DMS153 treated with DMSO at 0.1 percent for 48 hours (cell line): ENCODE results near the gene UBXN10.

ENCODE experiments used
- DNase-seq: peaks from one replicate; lab custom pipeline; 2025; ENCODE audit not compliant: unreplicated experiment; lab: John Stamatoyannopoulos, UW

Gene UBXN10

GRCh38 chr1:20182415-20182814, 3.5 kb upstream of the UBXN10 start:
- DNase-seq, result no peak

DNA sequence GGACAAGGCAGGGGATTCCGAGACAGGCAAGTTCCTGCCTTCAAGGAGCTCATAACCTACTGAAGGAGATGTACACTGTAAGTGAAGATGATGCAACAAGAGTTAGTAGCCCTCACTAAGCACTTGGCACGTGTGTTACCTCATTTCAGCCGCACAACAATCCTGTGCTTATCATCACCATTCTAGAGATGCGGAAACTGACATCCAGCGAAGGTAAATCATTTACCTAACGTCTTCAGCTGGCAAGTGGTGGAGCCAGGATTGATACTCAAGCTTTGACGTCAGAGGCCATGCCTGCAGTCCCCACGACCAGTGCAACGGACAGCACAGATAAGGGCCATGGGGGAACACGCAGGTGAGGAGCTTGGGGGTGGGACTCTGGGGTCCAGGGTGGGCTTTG, 2.9 kb upstream of the UBXN10 start:
- no peak for DNase-seq

DNA sequence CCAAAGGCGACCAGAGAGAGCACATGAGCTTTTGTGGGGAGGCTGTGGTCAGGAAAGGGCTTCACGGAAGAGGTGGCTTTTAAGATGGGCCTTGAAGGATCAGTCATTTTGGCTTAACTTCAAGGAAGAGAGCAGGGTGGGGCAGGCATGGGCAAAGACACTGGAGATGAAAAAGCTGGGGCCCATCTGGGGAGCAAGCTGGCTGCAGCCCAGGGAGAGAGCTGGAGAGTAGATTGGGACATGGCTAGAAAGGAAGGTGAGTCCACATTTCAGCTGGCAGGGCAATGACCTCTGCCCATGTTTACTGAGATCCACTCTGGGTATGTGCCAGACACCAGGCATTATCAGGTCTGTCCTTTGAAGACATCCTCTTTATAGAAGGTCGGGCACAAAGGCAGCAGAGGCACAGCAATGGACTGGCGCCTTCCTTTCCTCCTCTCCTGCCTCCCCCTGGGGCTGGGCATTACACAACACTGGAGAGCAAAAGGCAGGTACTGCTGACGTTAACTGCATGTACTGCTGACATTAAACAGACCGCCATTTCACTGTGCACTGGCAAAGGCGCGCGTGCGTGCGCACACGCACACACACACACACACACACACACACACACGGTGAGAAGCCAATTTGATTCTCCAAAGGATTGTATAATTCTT, 2.2 kb upstream of the UBXN10 start:
- peak; percentile 33 for DNase-seq

DNA sequence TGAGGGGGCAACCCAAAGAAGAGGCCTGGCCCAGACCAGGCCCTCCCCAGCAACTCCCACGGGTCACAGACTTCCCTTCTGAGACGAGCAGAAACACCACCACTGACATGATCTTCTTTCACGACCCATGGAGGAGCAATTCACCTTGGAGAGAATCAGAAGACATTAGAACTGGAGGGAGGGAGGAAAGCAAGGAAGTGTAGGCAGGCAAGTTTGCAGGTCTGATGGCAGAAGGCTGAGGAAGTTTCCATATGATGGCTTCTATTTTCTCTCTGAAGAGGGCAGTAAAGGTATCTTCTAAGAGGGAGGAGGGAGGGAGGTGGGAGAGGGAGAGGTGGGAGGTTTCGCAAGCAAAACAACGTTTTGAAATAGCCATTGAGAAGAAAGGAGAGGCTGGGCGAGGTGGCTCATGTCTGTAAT, 1.4 kb upstream of the UBXN10 start:
- no peak for DNase-seq

DNA sequence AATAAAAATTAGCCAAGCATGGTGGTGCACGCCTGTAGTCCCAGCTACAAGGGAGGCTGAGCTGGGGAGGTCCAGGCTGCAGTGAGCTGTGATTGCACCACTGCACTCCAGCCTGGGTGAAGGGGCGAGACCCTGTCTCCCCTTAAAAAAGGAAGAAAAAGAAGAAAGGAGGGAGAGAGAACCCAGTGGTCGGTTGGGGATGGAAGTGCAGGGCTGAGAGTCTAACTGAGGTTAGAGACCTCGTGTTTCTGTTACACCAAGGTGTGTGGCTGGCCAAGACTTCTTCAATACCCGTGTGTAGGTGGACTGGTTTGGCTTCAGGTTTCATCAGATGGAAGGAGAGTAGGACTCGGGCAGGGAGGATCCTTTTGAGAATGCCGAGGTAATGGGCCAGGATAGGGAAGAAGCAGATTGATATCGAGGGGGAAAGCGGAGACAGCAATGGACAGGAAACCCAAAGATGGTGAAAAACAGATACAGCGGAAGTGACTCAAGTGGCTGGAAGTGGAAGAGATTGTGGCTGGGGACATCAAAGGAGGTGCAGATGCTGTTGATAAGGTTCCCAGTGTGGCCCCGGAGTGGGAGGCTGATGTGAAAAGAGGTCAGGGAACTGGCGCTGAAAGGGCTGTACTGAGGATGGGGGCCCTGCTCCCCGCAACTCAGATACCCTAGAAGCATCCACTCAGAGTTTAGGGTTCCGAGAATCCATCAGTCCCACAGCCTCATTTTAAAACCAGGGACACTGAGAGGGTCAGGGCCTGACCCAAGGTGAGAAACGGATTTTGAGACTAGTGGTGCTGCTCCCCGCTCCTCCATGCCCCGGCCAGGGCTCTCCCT, 681 bp upstream of the UBXN10 start:
- DNase-seq, result no peak

DNA sequence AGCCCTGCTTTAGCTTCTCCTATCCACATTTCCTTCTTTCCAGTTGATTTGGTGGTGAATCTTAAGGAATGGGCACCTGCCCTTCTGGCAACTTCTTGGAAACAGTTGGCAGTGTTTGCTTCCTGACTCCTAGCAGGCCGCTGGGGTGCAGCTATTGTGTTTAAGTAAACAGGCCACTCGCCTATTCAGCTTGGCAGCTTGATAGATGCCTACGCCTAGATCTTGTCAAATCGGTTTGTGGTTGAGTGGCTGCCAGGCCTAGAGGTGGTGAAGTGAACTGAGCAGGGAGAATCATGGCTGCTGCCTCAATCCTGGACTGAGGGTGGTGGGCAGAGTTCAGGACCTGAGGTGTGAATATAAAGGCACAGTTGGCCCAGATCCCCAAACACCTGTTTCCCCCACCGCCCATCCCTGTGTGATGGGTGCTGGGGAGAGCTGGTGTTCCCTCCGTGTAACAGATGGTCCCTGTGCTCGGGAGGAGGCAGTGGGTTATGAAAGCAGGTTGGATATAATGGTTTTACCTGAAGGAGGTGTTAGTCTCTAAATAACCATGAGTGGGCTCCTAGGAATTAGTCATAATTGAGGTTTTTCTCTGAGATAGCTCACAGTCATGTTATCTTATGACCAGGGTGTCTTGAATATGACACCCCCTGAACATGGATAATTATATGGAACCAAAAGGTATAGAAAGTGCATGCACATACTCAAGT, 1.4 kb downstream of the UBXN10 start:
- peak; percentile 74 for DNase-seq

DNA sequence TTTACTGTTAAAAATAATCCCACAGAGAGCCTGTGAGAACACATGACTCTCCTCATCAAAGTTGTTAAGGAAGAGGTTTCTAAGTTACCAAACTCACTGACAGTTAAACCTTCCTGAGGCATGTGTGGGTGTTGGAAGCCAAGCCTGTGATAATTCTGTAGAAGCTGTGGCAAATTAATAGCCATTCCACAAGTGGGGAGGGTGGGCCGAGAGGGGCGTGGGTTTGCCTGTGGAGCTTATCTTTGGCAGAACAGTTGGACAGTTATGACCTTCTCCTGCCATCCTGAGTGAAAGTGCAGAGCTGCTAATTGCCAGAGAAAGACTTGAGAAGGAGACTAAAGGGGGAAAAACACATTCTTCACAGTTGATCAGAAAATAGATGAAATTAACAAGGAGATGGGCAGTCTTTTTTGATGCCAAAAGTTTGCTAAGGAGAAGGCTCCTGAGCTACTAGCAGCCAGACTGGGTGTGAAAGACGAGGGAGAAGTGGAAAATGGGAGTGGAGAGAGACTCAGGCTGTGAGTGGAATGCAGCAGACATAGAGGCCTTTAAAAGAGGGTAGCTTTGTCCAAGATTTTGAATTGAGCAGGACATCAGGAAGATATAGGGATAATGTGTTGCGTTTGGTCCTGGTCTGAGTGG, 2.0 kb downstream of the UBXN10 start:
- DNase-seq, result no peak

DNA sequence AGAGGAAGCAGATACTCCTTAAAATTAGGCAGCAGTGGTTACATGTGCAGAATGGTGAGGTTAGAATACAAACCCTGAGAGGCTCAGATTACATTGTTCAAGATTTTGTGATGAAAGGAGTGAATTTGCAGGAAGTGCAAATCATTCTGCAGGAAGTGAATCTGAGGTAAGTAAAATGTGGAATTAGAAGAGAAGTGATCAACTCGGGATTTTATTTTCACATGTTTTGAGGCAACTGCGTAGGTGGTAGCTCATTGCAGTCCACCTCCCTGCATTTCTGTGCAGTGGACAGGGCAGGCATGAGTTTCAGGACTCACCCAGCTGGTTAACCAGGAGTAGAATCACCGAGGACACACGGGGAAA, 2.5 kb downstream of the UBXN10 start:
- DNase-seq, result no peak

GRCh38 chr1:20189664-20190063, 3.8 kb downstream of the UBXN10 start:
- no peak for DNase-seq

DNA sequence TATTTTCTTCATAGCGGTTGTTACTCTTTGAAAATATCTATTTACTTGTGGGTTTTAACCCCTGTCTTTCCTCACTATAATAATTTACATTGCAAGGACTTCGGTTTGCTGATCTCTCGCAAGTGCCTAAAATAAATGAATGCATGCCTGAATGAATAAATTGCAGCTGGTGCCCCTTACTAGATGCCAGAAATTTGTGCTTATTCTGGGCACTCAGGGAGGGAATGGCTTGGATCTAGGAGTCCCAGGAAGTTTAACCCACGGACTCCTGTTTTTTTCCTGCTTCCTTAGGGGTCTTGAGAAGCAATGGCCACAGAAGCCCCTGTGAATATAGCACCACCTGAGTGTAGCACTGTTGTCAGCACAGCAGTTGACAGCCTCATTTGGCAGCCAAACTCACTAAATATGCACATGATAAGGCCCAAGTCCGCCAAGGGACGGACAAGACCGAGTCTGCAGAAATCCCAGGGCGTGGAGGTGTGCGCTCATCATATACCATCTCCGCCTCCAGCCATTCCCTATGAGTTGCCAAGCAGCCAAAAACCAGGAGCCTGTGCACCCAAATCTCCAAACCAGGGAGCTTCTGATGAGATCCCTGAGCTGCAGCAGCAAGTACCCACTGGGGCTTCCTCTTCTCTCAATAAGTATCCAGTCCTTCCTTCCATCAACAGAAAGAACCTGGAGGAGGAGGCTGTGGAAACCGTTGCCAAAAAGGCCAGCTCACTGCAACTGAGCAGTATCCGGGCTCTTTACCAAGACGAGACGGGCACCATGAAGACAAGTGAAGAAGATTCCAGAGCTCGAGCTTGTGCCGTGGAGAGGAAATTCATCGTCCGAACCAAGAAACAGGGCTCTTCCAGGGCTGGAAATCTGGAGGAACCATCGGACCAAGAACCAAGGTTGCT, 4.6 kb downstream of the UBXN10 start:
- DNase-seq, result no peak

- DNase-seq, result no peak
These were observed 5.5 kb downstream of the UBXN10 start for GRCh38 chr1:20191266-20191825.

GRCh38 chr1:20192364-20192763, 6.5 kb downstream of the UBXN10 start:
- no peak for DNase-seq

GRCh38 chr1:20192871-20193411, 7.0 kb downstream of the UBXN10 start:
- DNase-seq, result no peak

GRCh38 chr1:20194224-20194623, 8.3 kb downstream of the UBXN10 start:
- no peak for DNase-seq

GRCh38 chr1:20194757-20195461, 9.0 kb downstream of the UBXN10 start:
- DNase-seq, result peak; percentile 75

DNA sequence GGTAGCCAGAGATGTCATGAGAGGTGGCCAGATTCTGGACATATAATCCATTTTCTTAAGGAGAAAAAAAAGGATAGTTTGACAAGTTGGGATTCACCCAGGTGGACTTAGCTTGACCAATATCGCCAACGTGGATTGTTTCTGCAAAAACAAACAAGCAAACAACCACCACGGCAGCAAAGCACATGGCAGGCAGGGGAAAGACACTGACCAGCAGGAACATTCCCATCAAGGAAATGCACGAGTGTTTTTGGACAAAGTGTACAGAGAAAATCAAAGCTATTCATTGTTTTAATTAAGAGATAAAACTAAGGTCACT, 9.5 kb downstream of the UBXN10 start:
- DNase-seq, result no peak

GRCh38 chr1:20197329-20197791, 11.5 kb downstream of the UBXN10 start:
- no peak for DNase-seq

DNA sequence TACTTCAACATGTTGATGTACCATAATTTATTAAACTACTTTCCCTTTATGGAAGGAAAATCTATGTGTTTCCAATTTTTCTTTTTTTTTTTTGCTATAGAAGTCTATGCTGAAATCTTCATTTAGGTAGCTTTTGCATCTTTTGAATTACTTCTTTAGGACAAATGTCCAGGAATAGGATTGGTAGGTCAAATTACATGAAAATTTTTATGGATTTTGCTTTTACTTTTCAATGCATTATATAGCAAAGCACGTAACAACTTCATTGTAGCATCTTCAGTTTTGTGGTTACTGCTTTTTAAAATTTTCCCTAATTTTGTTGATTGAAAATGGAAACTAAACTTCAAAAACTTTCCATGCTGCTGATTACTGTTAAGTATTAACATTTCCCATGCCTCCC, 12.4 kb downstream of the UBXN10 start:
- no peak for DNase-seq

- DNase-seq, result no peak
These were observed 13.0 kb downstream of the UBXN10 start for GRCh38 chr1:20198918-20199317.
